ENCODE data around the gene EDDM13. TPM values are rescaled to one million over a fixed set of nuclear protein-coding genes. Genes with fewer than 3 reads are reported as not detected.

EDDM13 gene
- total and polyA plus RNA-seq, 2 of the 8 experiments (the other 6 are each of a cell fraction or from before 2014, with no cell fraction given): not detected

GRCh38 chr19:56304243-56304642 lies 31.7 kb downstream of the EDDM13 start:
- no peak overlapping the region for H3K4ac ChIP-seq (replicated peaks; ENCODE audit: insufficient read length, low read depth, low read length)
- no peak overlapping the region for H2BK5ac ChIP-seq (ENCODE audit: low read depth, low read length)
- H3K79me1 ChIP-seq (ENCODE audit: low read depth, low read length): no peaks in the 10 kb centered on the region; the same call in 1 of the 2 replicates
- H3K4me1 ChIP-seq (replicated peaks in 1 of 4; ENCODE audit: control insufficient read depth in 3 of 4, insufficient read depth in 4 of 4, low read length in 3 of 4): no peaks in the 10 kb centered on the region
- no peak overlapping the region for H2BK15ac ChIP-seq (ENCODE audit: low read length)
- no peak overlapping the region for H2AK5ac ChIP-seq (ENCODE audit: low read depth, low read length)
- H2BK120ac ChIP-seq (replicated peaks; ENCODE audit: low read depth, low read length): no peak overlapping the region
- H3K27me3 ChIP-seq (replicated peaks in 1 of 4; ENCODE audit: control insufficient read depth in 3 of 4, extremely low read depth in 1 of 4, insufficient read depth in 3 of 4, low read length in 3 of 4): no peaks in the 10 kb centered on the region
- H3K4me3 ChIP-seq (ENCODE audit: extremely low read depth in 1 of 4, insufficient read depth in 2 of 4, low read depth in 3 of 4, low read length in 4 of 4): no peak overlapping the region
- no peaks in the 10 kb centered on the region for H3K9me3 ChIP-seq (ENCODE audit: insufficient read depth in 2 of 2, low read depth in 1 of 2, low read length in 1 of 2)
- CTCF ChIA-PET (ENCODE audit: partially characterized antibody): interaction anchor here (0.6 to 1.7 kb wide), 3 partner anchors 9 to 53 kb away, joined by 3 to 4 read pairs (median 3); no protein-coding TSS in a partner anchor
- no peak overlapping the region for H3K9ac ChIP-seq (replicated peaks in 1 of 4; ENCODE audit: extremely low read depth in 1 of 4, low read depth in 3 of 4, low read length in 3 of 4)
- H3K56ac ChIP-seq (replicated peaks; ENCODE audit: insufficient read length, low read depth, low read length): no peak overlapping the region
- no peak overlapping the region for H4K8ac ChIP-seq (ENCODE audit: extremely low read depth, insufficient read depth, low read length)
- H2AFZ ChIP-seq (ENCODE audit: low read length): no peak overlapping the region
- no peak overlapping the region for H3K27ac ChIP-seq (ENCODE audit: low read depth, low read length)
- FAIRE-seq (no peak), DNase-seq (ENCODE audit: low read depth in 1 of 2, low spot score in 2 of 2) (no peak)
- H3K36me3 ChIP-seq (ENCODE audit: control insufficient read depth in 2 of 4, insufficient read depth in 4 of 4, low read length in 3 of 4): no peaks in the 10 kb centered on the region
- no peaks in the 10 kb centered on the region for H3K23me2 ChIP-seq (ENCODE audit: low read depth, low read length)
- no peak overlapping the region for H4K5ac ChIP-seq (ENCODE audit: insufficient read length, low read depth, low read length)
- no peak overlapping the region for H2BK12ac ChIP-seq (ENCODE audit: low read depth, low read length)
- H3K4me2 ChIP-seq (ENCODE audit: insufficient read depth in 1 of 2, low read depth in 2 of 2, low read length in 2 of 2): no peak overlapping the region
- POLR2A ChIA-PET (ENCODE audit: partially characterized antibody): no interaction called here
- no peaks in the 10 kb centered on the region for H3K79me2 ChIP-seq (ENCODE audit: control insufficient read depth in 1 of 2, insufficient read depth in 2 of 2, low read length in 2 of 2)
- H4K20me1 ChIP-seq (replicated peaks in 1 of 2; ENCODE audit: control insufficient read depth in 1 of 2, insufficient read depth in 2 of 2, low read length in 2 of 2): peaks cover 2% of the 10 kb centered on the region in 2 experiments
- H3K14ac ChIP-seq (ENCODE audit: insufficient read length): no peak overlapping the region
- no peak overlapping the region for H3K23ac ChIP-seq (ENCODE audit: insufficient read length)
- H2BK20ac ChIP-seq (ENCODE audit: low read length): no peak overlapping the region
- no peak overlapping the region for H3K18ac ChIP-seq (ENCODE audit: extremely low read depth, low read length)
- H4K91ac ChIP-seq (replicated peaks; ENCODE audit: insufficient read length, low read length): no peak overlapping the region
- 84% methylated on average over 8 of the region's 9 CpGs; no CpG with 5 or more reads in 1 of the 2 experiments for WGBS, 2 experiments (ENCODE audit: extremely low coverage in 1 of 2, insufficient coverage in 1 of 2, insufficient read length in 1 of 2, insufficient replicate concordance in 2 of 2, low coverage in 1 of 2, low lambda C conversion rate in 2 of 2, missing lambda C conversion rate in 1 of 2)
- TF ChIP-seq POU5F1 (IDR thresholded peaks at IDR 0.05; ENCODE audit: low read depth, low read length) (no peak), POLR2A (IDR thresholded peaks at IDR 0.05; ENCODE audit: control extremely low read depth in 1 of 2, low read depth in 2 of 2, low read length in 2 of 2) (no peak), KDM4A (IDR thresholded peaks at IDR 0.05; ENCODE audit: low read depth, low read length, severe bottlenecking) (no peak), CTBP2 (IDR thresholded peaks at IDR 0.05; ENCODE audit: borderline replicate concordance, insufficient read depth, insufficient read length, low read length) (no peak), NANOG (IDR thresholded peaks at IDR 0.05; ENCODE audit: insufficient read depth, low read depth, low read length, poor library complexity, severe bottlenecking) (no peak), USF2 (IDR thresholded peaks at IDR 0.05; ENCODE audit: low read length) (no peak), ASH2L (IDR thresholded peaks at IDR 0.05; ENCODE audit: low read length) (no peak), PHF8 (conservative IDR thresholded peaks at IDR 0.05; ENCODE audit: low read depth, low read length) (no peak), SIRT6 (IDR thresholded peaks at IDR 0.05; ENCODE audit: low read length) (no peak), EZH2 (IDR thresholded peaks at IDR 0.05; ENCODE audit: low read depth, low read length, severe bottlenecking) (no peak), RNF2 (IDR thresholded peaks at IDR 0.05; ENCODE audit: borderline replicate concordance, low read depth, low read length, missing control alignments, poor library complexity, severe bottlenecking) (no peak), CHD2 (IDR thresholded peaks at IDR 0.05; ENCODE audit: low read length) (no peak), KDM5A (IDR thresholded peaks at IDR 0.05; ENCODE audit: low read length) (no peak)
